SK-N-SH treated with all-trans-retinoic acid at 6 μM for 48 hours (cell line): ENCODE results near the gene FUT7.

Experiments used
- ATAC-seq: fragments of 200-7000 bp; cut with Tn5 transposase; 3 replicates; pipeline ENCODE4 v1.9.1; 2020; ENCODE audit warnings: mild to moderate bottlenecking, moderate library complexity
- ARNTL ChIP-seq: fragments of 450-650 bp; formaldehyde crosslinking; IDR thresholded peaks from 2 replicates; pipeline ENCODE4 v1.5.0; 2020; ENCODE audit warnings: low read depth, mild to moderate bottlenecking, moderate library complexity, borderline replicate concordance
- BACH2 ChIP-seq: fragments of 250-450 bp; sonication (Bioruptor Pico); IDR thresholded peaks from 2 replicates; pipeline ENCODE4 v1.9.0; 2021; ENCODE audit warnings: mild to moderate bottlenecking, borderline replicate concordance
- CREB5 ChIP-seq: fragments of 250-450 bp; sonication (Bioruptor Pico); IDR thresholded peaks from 2 replicates; pipeline ENCODE4 v1.5.1; 2020; ENCODE audit warnings: low read depth, mild to moderate bottlenecking, moderate library complexity
- CSRNP3 ChIP-seq: fragments of 250-450 bp; sonication (Bioruptor Pico); IDR thresholded peaks from 2 replicates; pipeline ENCODE4 v1.5.1; 2021; ENCODE audit warnings: mild to moderate bottlenecking, moderate library complexity
- ESRRG ChIP-seq: fragments of 250-450 bp; sonication (Bioruptor Pico); IDR thresholded peaks from 2 replicates; pipeline ENCODE4 v1.6.1; 2021; ENCODE audit warnings: mild to moderate bottlenecking
- GLIS3 ChIP-seq: fragments of 250-450 bp; sonication (Bioruptor Pico); IDR thresholded peaks from 2 replicates; pipeline ENCODE4 v1.5.0; 2020; ENCODE audit warnings: mild to moderate bottlenecking, moderate library complexity
- ISL1 ChIP-seq: fragments of 250-450 bp; sonication (Bioruptor Pico); IDR thresholded peaks from 2 replicates; pipeline ENCODE4 v2.1.2; 2022; ENCODE audit warnings: mild to moderate bottlenecking, moderate library complexity
- OSR1 ChIP-seq: fragments of 250-450 bp; sonication (Bioruptor Pico); IDR thresholded peaks from 2 replicates; pipeline ENCODE4 v1.8.0; 2022; ENCODE audit warnings: moderate library complexity, mild to moderate bottlenecking, inconsistent platforms
- PATZ1 ChIP-seq: fragments of 250-450 bp; sonication (Bioruptor Pico); IDR thresholded peaks from 2 replicates; pipeline ENCODE4 v1.8.0; 2020; ENCODE audit warnings: mild to moderate bottlenecking, moderate library complexity, borderline replicate concordance
- POU6F1 ChIP-seq: fragments of 250-450 bp; sonication (Bioruptor Pico); IDR thresholded peaks from 2 replicates; pipeline ENCODE4 v1.8.0; 2021; ENCODE audit warnings: low read depth, mild to moderate bottlenecking, moderate library complexity, borderline replicate concordance
- PPARA ChIP-seq: fragments of 250-450 bp; sonication (Bioruptor Pico); IDR thresholded peaks from 2 replicates; pipeline ENCODE4 v1.5.0; 2020; ENCODE audit warnings: mild to moderate bottlenecking, borderline replicate concordance
- RARB ChIP-seq: fragments of 250-450 bp; sonication (Bioruptor Pico); IDR thresholded peaks from 2 replicates; pipeline ENCODE4 v1.8.0; 2021; ENCODE audit warnings: mild to moderate bottlenecking, moderate library complexity
- SNAI2 ChIP-seq: fragments of 250-450 bp; sonication (Bioruptor Pico); IDR thresholded peaks from 2 replicates; pipeline ENCODE4 v1.5.0; 2020; ENCODE audit warnings: mild to moderate bottlenecking, moderate library complexity
- TCF4 ChIP-seq: fragments of 250-450 bp; sonication (Bioruptor Pico); IDR thresholded peaks from 2 replicates; pipeline ENCODE4 v1.8.0; 2021; ENCODE audit warnings: mild to moderate bottlenecking, moderate library complexity, borderline replicate concordance
- TOX ChIP-seq: fragments of 250-450 bp; sonication (Bioruptor Pico); IDR thresholded peaks from 2 replicates; pipeline ENCODE4 v1.8.0; 2021; ENCODE audit warnings: mild to moderate bottlenecking, moderate library complexity, borderline replicate concordance
- ZC3H10 ChIP-seq: fragments of 250-450 bp; sonication (Bioruptor Pico); IDR thresholded peaks from 2 replicates; pipeline ENCODE4 v1.5.1; 2021; ENCODE audit warnings: mild to moderate bottlenecking, moderate library complexity
- ZFP3 ChIP-seq: fragments of 250-450 bp; sonication (Bioruptor Pico); IDR thresholded peaks from 2 replicates; pipeline ENCODE4 v1.5.0; 2020; ENCODE audit warnings: mild to moderate bottlenecking, moderate library complexity
- ZFP30 ChIP-seq: fragments of 450-650 bp; formaldehyde crosslinking; IDR thresholded peaks from 2 replicates; pipeline ENCODE4 v1.5.0; 2022; ENCODE audit warnings: mild to moderate bottlenecking, moderate library complexity
- ZNF565 ChIP-seq: fragments of 450-650 bp; formaldehyde crosslinking; conservative IDR thresholded peaks from 2 replicates; pipeline ENCODE4 v1.5.0; 2020; ENCODE audit warnings: low read depth, mild to moderate bottlenecking, moderate library complexity
- ZNF70 ChIP-seq: fragments of 450-650 bp; formaldehyde crosslinking; IDR thresholded peaks from 2 replicates; pipeline ENCODE4 v1.5.0; 2020; ENCODE audit warnings: mild to moderate bottlenecking, moderate library complexity
- ZNF8 ChIP-seq: fragments of 450-650 bp; formaldehyde crosslinking; IDR thresholded peaks from 2 replicates; pipeline ENCODE4 v1.5.0; 2020; ENCODE audit warnings: mild to moderate bottlenecking, moderate library complexity

FUT7 gene

GRCh38 chr9:137046088-137046787 lies 14.3 kb upstream of the FUT7 start, which contains the start of gene NPDC1:
TSS of gene NPDC1 (minus strand) at chr9:137046177. CDS start at chr9:137045989, 188 bp downstream.
- no peak for TF ChIP-seq TCF4
- TF ChIP-seq ZFP3, result 0 out of 2 replicates have a peak, but pooled peaks have one; percentile 29
- TF ChIP-seq RARB (CRISPR knock-in tag), result no peak
- no peak for TF ChIP-seq ZNF565 (CRISPR knock-in tag)
- no peak for TF ChIP-seq ARNTL
- TF ChIP-seq ZNF70 (CRISPR knock-in tag), result no peak
- TF ChIP-seq ZNF8 (CRISPR knock-in tag), result no peak
- ATAC-seq, result peak; percentile 79

GRCh38 chr9:137045294-137046087 lies 13.6 kb upstream of the FUT7 start:
- ATAC-seq, result peak; percentile 58
- TF ChIP-seq SNAI2 (CRISPR knock-in tag) (no peak), POU6F1 (no peak), ARNTL (no peak), OSR1 (CRISPR knock-in tag) (no peak), TCF4 (no peak), PATZ1 (CRISPR knock-in tag) (no peak)

- ATAC-seq, result 0 out of 3 replicates have a peak, but pooled peaks have one; percentile 2
- TF ChIP-seq TCF4 (no peak), SNAI2 (CRISPR knock-in tag) (no peak), CSRNP3 (CRISPR knock-in tag) (no peak), TOX (CRISPR knock-in tag) (no peak), RARB (CRISPR knock-in tag) (no peak), GLIS3 (CRISPR knock-in tag) (no peak), CREB5 (no peak), BACH2 (CRISPR knock-in tag) (no peak), OSR1 (CRISPR knock-in tag) (no peak), ZNF70 (CRISPR knock-in tag) (no peak), ISL1 (CRISPR knock-in tag) (no peak), ESRRG (CRISPR knock-in tag) (no peak), ZNF8 (CRISPR knock-in tag) (no peak), ZFP30 (no peak), ZNF565 (CRISPR knock-in tag) (no peak)
- TF ChIP-seq, all 23 proteins: peak for 0
Measured at GRCh38 chr9:137044502-137045177, 12.8 kb upstream of the FUT7 start.

GRCh38 chr9:137044037-137044436 lies 12.1 kb upstream of the FUT7 start:
- no peak for ATAC-seq
- TF ChIP-seq ZC3H10, result no peak
- no peak for TF ChIP-seq ESRRG (CRISPR knock-in tag)
- TF ChIP-seq RARB (CRISPR knock-in tag), result no peak
- TF ChIP-seq ZNF70 (CRISPR knock-in tag), result no peak
- no peak for TF ChIP-seq BACH2 (CRISPR knock-in tag)
- no peak for TF ChIP-seq PATZ1 (CRISPR knock-in tag)
- no peak for TF ChIP-seq ZNF565 (CRISPR knock-in tag)
- TF ChIP-seq CSRNP3 (CRISPR knock-in tag), result no peak
- TF ChIP-seq ZFP3, result no peak
- TF ChIP-seq ARNTL, result no peak
- TF ChIP-seq PPARA (CRISPR knock-in tag), result no peak
- no peak for TF ChIP-seq POU6F1
- TF ChIP-seq, all 23 proteins: peak for 0
